GM21526 (cell line): Measurements from ENCODE around the gene RPL26.

ENCODE experiments used
- ATAC-seq: cut with Tn5 transposase; IDR thresholded peaks from one replicate; pipeline ENCODE4 v1.9.1; 2021; ENCODE audit warnings: moderate library complexity; ENCODE audit not compliant: unreplicated experiment, low FRiP score

Gene RPL26

GRCh38 chr17:8332128-8332527 is 50.9 kb downstream of the RPL26 start:
- no peak for ATAC-seq
